Fibroblast of mammary gland (primary cell): Measurements from ENCODE around the gene TEX52.

ENCODE experiments used
- DNase-seq: peaks from one replicate; pipeline ENCODE4 v3.0.0-alpha.2; 2010; ENCODE audit warnings: low read depth
- H3K4me3 ChIP-seq: 2 replicates; pipeline ENCODE4 v1.5.1; 2011; ENCODE audit warnings: low read depth, mild to moderate bottlenecking, low read length, moderate library complexity; ENCODE audit not compliant: control insufficient read depth
- CTCF ChIP-seq: conservative IDR thresholded peaks from 2 replicates; pipeline ENCODE4 v1.5.1; 2011; ENCODE audit warnings: low read depth, low read length, inconsistent platforms; ENCODE audit not compliant: control insufficient read depth, insufficient read depth

TEX52 gene

GRCh38 chr12:2857021-2857431 is at the start of gene TEX52:
TSS of gene TEX52 (minus strand) at chr12:2857039. CDS start at chr12:2857026, 13 bp downstream.
- no peak for DNase-seq
- H3K4me3 ChIP-seq, result no peak within 1 kb of the TSS
- no peak for TF ChIP-seq CTCF

DNA sequence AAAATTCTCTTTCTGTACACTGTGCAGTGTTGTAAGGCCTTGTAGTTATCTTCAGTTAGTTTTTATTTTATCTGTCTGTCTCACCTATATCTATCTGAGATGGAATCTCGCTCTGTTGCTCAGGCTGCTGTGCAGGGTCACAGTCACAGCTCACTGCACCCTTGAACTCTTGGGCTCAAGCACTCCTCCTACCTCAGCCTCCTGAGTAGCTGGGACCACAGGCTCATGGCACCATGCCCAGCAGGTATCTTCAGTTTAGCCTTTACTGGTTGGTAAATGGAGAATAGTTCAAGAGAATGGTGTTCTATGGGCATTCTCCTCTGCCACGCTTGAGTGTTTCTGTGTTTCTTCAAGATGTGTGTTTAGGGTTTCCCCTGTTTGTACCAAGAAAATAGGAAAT is 47.4 kb upstream of the TEX52 start:
- no peak for DNase-seq
- no peak overlapping the region for H3K4me3 ChIP-seq
- TF ChIP-seq CTCF, result no peak

GRCh38 chr12:2902272-2902880 is 45.5 kb upstream of the TEX52 start:
- H3K4me3 ChIP-seq, result no peak overlapping the region
- DNase-seq, result peak; percentile 23
- TF ChIP-seq CTCF, result no peak

GRCh38 chr12:2900642-2901041 is 43.8 kb upstream of the TEX52 start:
- TF ChIP-seq CTCF, result no peak
- no peak overlapping the region for H3K4me3 ChIP-seq
- peak; percentile 21 for DNase-seq

DNA sequence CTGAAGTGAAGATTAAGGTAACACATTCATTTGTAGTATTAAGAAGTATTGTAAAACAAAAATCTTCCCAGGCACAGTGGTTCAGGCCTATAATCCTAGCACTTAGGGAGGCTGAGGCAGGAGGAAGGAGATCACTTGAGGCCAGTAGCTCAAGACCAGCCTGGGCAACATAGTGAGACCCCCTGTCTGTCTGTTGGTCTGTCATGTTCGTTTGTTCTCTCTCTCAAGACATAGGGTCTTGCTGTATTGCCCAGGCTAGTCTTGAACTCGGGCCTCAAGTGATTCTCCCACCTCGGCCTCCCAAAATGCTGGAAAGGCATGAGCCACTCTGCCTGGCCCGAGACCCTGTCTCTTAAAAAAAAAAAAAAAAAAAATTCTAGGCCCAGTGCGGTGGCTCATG is 40.6 kb upstream of the TEX52 start:
- no peak for TF ChIP-seq CTCF
- no peak overlapping the region for H3K4me3 ChIP-seq
- no peak for DNase-seq

DNA sequence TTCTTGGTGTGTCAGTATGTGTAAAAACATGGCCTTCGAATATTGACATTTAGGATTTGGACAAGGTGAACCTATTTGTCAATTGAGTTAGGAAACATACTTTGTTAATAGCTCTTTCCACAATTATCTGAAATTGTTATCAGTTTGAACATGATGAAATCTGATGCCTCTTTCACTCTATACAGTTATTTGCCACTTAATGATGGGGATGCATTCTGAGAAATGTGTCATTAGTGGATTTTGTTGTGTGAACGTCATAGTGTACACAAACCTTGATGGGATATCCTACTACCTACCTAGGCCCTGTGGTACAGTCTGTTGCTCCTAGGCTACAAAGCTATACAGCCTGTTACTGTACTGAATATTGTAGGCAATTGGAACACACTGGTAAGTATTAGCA is 38.7 kb upstream of the TEX52 start:
- TF ChIP-seq CTCF, result no peak
- no peak overlapping the region for H3K4me3 ChIP-seq
- peak; percentile 45 for DNase-seq

GRCh38 chr12:2895051-2895451 is 38.2 kb upstream of the TEX52 start:
- DNase-seq, result no peak
- no peak overlapping the region for H3K4me3 ChIP-seq
- no peak for TF ChIP-seq CTCF
